ENCODE data around the gene KCNK3.

KCNK3 gene

DNA sequence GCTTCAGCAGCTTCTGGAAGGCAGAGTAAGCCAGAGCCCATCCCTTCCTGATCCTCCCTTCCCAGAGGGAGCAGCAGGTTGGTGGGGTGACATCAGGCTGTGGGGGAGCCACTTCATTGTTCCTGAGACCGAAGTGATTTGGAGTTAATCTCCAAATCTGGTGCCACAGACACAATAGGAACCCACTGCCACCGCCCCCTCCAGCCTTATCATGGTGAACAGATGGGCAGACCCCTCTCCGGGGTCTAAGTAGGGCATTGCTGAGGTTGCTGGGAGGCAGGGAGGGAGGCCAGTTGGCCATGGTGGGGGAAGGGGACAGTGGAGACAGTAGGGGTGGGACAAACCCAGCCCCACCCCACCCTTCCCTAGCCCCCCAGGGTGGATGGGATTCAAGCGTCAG, 46.0 kb downstream of the KCNK3 start:
- TF ChIP-seq, protein P1, sequence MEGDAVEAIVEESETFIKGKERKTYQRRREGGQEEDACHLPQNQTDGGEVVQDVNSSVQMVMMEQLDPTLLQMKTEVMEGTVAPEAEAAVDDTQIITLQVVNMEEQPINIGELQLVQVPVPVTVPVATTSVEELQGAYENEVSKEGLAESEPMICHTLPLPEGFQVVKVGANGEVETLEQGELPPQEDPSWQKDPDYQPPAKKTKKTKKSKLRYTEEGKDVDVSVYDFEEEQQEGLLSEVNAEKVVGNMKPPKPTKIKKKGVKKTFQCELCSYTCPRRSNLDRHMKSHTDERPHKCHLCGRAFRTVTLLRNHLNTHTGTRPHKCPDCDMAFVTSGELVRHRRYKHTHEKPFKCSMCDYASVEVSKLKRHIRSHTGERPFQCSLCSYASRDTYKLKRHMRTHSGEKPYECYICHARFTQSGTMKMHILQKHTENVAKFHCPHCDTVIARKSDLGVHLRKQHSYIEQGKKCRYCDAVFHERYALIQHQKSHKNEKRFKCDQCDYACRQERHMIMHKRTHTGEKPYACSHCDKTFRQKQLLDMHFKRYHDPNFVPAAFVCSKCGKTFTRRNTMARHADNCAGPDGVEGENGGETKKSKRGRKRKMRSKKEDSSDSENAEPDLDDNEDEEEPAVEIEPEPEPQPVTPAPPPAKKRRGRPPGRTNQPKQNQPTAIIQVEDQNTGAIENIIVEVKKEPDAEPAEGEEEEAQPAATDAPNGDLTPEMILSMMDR (IDR thresholded peaks at IDR 0.05; ENCODE audit: borderline replicate concordance, insufficient read depth, low read depth, low read length), result no peak
- no peak overlapping the region for H3K4me3 ChIP-seq (ENCODE audit: low read depth, low read length)

DNA sequence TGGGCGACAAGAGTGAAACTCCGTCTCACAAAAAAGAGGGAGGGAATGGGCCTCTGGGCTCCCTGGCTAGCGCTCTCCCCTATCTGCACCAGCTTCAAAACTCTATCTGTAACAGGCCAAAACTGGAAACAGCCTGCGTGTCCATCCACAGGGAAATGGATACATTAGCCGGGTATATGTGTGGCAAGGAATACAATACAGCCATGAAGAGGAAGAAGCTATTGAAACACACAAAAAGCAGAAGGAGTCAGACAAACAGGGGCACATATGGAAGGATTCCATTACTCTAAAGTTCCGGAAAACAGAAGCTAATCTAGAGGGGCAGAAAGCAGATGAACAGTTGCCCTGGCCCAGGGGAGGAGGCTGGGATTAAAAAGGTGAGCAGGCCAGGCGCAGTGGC, 47.0 kb downstream of the KCNK3 start:
- TF ChIP-seq, protein P1 (IDR thresholded peaks at IDR 0.05; ENCODE audit: borderline replicate concordance, insufficient read depth, low read depth, low read length), result no peak
- H3K4me3 ChIP-seq (ENCODE audit: low read depth, low read length), result no peak overlapping the region

DNA sequence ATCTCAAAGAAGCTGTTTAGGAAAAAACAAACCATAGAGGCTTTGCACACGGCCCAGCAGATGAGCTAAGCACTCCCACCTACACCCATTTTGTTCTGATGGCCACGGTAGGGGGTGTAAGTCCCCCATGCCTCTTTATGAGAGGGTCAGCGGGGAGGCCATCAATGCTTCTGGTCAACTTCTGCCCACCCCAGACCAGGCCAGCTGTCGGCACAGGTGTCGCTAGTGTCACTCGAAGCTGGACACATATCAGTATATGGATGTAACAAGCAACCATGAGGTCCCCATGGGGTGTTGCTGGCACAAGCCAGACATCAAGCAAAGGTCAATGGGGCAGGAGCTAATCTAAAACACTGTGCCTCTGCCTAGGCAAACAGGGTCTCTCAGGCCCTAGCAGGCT, 47.8 kb downstream of the KCNK3 start:
- TF ChIP-seq, protein P1 (IDR thresholded peaks at IDR 0.05; ENCODE audit: borderline replicate concordance, insufficient read depth, low read depth, low read length), result no peak
- no peak overlapping the region for H3K4me3 ChIP-seq (ENCODE audit: low read depth, low read length)

DNA sequence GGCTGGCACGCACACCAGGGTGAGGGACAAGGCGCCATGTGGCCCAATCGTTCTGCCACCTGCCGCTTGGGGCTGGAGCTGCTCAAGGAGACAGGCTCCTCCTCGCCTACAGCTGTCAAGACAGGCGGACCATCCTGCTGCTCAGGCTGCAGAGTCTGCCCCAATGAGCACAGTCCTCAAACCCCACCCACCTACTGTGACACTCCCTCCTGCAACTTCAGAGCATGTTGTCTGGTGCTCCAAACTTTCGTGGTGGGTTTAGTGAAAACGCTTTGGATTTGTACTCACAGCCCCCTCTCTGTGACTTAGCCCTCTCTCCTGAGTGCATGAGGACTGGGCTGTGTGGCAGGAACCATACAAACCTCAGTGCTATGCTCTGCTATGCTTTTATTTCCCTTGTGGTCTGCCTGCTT, 48.4 kb downstream of the KCNK3 start:
- TF ChIP-seq, protein P1 (IDR thresholded peaks at IDR 0.05; ENCODE audit: borderline replicate concordance, insufficient read depth, low read depth, low read length), result no peak
- H3K4me3 ChIP-seq (ENCODE audit: low read depth, low read length), result no peak overlapping the region

DNA sequence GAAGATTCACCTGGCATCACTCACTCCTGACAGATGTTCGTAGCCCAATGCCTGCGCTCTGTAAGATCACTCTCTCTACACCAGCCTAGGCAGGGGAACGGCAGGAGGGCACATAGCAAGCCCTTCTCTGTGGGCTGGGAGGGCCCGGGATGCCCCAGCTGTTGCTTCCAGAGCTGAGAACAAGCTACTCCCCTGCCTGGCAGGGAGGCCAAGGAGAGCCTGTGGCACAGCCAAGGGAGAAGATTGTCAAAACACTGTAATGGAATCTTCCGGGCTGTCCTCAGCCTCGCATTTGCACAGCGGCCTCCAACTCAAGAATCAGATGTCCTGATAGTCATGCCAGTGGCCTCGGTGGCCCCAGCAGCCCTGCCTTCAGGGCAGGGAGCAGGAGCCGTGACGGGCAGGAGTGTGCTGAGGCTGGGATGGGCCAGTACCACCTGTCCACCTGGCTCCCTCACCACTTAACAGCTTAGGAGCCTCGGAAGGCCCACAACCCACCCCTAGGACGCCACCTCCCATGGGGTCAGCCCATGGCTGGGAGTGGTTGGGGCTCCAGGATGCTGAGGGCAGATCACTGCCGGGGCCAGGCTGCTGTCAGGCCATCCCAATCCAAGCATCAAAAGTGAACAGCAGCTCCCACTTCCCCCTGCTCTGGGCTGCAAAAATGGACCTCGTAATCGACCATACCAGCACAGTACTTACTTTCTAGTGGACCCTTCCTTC, 49.7 kb downstream of the KCNK3 start:
- no peak overlapping the region for H3K4me3 ChIP-seq (ENCODE audit: low read depth, low read length)
- TF ChIP-seq, protein P1 (IDR thresholded peaks at IDR 0.05; ENCODE audit: borderline replicate concordance, insufficient read depth, low read depth, low read length), result no peak

DNA sequence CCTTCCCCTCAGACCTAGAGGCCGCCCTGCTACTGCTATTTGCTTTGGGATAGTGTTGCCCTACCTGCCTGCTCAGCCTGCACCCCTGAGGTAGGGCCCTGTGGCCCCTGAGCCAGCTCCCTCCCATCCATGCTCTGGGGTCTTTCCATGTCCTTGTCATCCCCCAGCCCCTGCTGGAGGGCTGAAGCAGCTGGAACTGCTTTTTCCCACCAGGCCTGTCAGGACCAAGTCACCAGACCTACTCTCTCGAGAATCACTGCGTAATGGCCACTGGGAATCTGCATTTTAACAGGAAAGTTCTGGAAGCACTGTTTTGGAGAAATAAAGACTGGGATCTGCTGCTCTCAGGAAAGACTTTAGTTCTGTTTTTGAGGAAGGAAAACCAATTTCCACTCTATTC, 51.3 kb downstream of the KCNK3 start:
- TF ChIP-seq, protein P1 (IDR thresholded peaks at IDR 0.05; ENCODE audit: borderline replicate concordance, insufficient read depth, low read depth, low read length), result no peak
- H3K4me3 ChIP-seq (ENCODE audit: low read depth, low read length), result no peak overlapping the region

DNA sequence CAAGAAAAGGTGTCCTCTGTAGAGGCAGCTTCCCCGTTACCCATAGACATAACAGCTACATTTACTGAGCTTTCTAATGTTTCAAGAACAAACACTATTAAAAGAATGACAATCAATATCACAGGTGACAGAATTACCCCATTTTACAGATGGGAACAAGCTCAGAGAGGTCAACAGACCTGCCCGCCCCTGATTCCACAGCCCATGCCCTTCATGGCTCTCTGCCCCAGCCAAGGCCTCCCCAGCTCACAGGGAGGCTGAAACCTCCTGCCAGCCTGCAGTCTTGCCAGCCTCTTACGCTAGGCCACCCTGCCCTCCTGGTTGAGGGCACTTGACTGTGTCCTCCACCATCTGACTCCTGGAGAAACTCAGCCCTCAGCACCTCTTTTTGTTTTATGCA, 52.4 kb downstream of the KCNK3 start:
- TF ChIP-seq, protein P1 (IDR thresholded peaks at IDR 0.05; ENCODE audit: borderline replicate concordance, insufficient read depth, low read depth, low read length), result no peak
- H3K4me3 ChIP-seq (ENCODE audit: low read depth, low read length), result no peak overlapping the region

All from GM12875 (cell line).